ENCODE results near the gene TPMT.

TPMT gene

GRCh38 chr6:18189196-18189595 is 34.3 kb upstream of the TPMT start:
- Histone ChIP-seq H3K36me3 (ENCODE audit: insufficient read depth, low read length) (peaks cover 34% of the 10 kb centered on the region; the same call in 1 of the 2 replicates), H3K9me3 (ENCODE audit: low read length) (no peaks in the 10 kb centered on the region), H3F3A (ENCODE audit: insufficient read depth, low read length) (no peaks in the 10 kb centered on the region), H3K4me3 (ENCODE audit: low read depth, low read length, poor library complexity, severe bottlenecking) (no peak overlapping the region), H3K79me2 (ENCODE audit: insufficient read depth, low read length) (no peaks in the 10 kb centered on the region), H3K27ac (ENCODE audit: low read depth, low read length, poor library complexity, severe bottlenecking) (no peak overlapping the region), H3K27me3 (ENCODE audit: insufficient read depth, low read length) (no peaks in the 10 kb centered on the region), H3K4me1 (ENCODE audit: insufficient read depth, low read length, severe bottlenecking) (peaks cover 6% of the 10 kb centered on the region), H3K4me2 (ENCODE audit: low read length) (no peak overlapping the region), H3K9ac (ENCODE audit: low read length) (no peak overlapping the region), H4K20me1 (ENCODE audit: insufficient read depth, low read length) (no peaks in the 10 kb centered on the region), H3K9me2 (ENCODE audit: low read depth, low read length) (no peaks in the 10 kb centered on the region), H2AFZ (ENCODE audit: low read length) (no peak overlapping the region)
- no peak for TF ChIP-seq CTCF (IDR thresholded peaks at IDR 0.05; ENCODE audit: low read length)
- TF ChIP-seq EZH2 (IDR thresholded peaks at IDR 0.05; ENCODE audit: borderline replicate concordance, low read length) = no peak

GRCh38 chr6:18187701-18188100 is 32.8 kb upstream of the TPMT start:
- no peaks in the 10 kb centered on the region for H3K9me3 ChIP-seq (ENCODE audit: low read length)
- H2AFZ ChIP-seq (ENCODE audit: low read length) = no peak overlapping the region
- H3K4me2 ChIP-seq (ENCODE audit: low read length) = no peak overlapping the region
- H3K9ac ChIP-seq (ENCODE audit: low read length) = no peak overlapping the region
- no peaks in the 10 kb centered on the region for H3F3A ChIP-seq (ENCODE audit: insufficient read depth, low read length)
- no peaks in the 10 kb centered on the region for H4K20me1 ChIP-seq (ENCODE audit: insufficient read depth, low read length)
- no peaks in the 10 kb centered on the region for H3K27me3 ChIP-seq (ENCODE audit: insufficient read depth, low read length)
- H3K27ac ChIP-seq (ENCODE audit: low read depth, low read length, poor library complexity, severe bottlenecking) = no peak overlapping the region
- no peak overlapping the region for H3K4me3 ChIP-seq (ENCODE audit: low read depth, low read length, poor library complexity, severe bottlenecking)
- peaks cover 6% of the 10 kb centered on the region for H3K4me1 ChIP-seq (ENCODE audit: insufficient read depth, low read length, severe bottlenecking)
- H3K36me3 ChIP-seq (ENCODE audit: insufficient read depth, low read length) = peaks cover 34% of the 10 kb centered on the region; the same call in 1 of the 2 replicates
- TF ChIP-seq CTCF (IDR thresholded peaks at IDR 0.05; ENCODE audit: low read length) (no peak), EZH2 (IDR thresholded peaks at IDR 0.05; ENCODE audit: borderline replicate concordance, low read length) (no peak)
- no peaks in the 10 kb centered on the region for H3K79me2 ChIP-seq (ENCODE audit: insufficient read depth, low read length)
- H3K9me2 ChIP-seq (ENCODE audit: low read depth, low read length) = no peaks in the 10 kb centered on the region

GRCh38 chr6:18186540-18187250 is 31.8 kb upstream of the TPMT start:
- no peaks in the 10 kb centered on the region for H3F3A ChIP-seq (ENCODE audit: insufficient read depth, low read length)
- TF ChIP-seq EZH2 (IDR thresholded peaks at IDR 0.05; ENCODE audit: borderline replicate concordance, low read length) (no peak), CTCF (IDR thresholded peaks at IDR 0.05; ENCODE audit: low read length) (no peak)
- no peak overlapping the region for H3K4me2 ChIP-seq (ENCODE audit: low read length)
- no peak overlapping the region for H3K9ac ChIP-seq (ENCODE audit: low read length)
- H3K27ac ChIP-seq (ENCODE audit: low read depth, low read length, poor library complexity, severe bottlenecking) = no peak overlapping the region
- no peaks in the 10 kb centered on the region for H3K9me3 ChIP-seq (ENCODE audit: low read length)
- H3K79me2 ChIP-seq (ENCODE audit: insufficient read depth, low read length) = no peaks in the 10 kb centered on the region
- H3K9me2 ChIP-seq (ENCODE audit: low read depth, low read length) = no peaks in the 10 kb centered on the region
- H3K4me1 ChIP-seq (ENCODE audit: insufficient read depth, low read length, severe bottlenecking) = peaks cover 6% of the 10 kb centered on the region
- no peak overlapping the region for H2AFZ ChIP-seq (ENCODE audit: low read length)
- H3K36me3 ChIP-seq (ENCODE audit: insufficient read depth, low read length) = peaks cover 32% of the 10 kb centered on the region; the same call in 1 of the 2 replicates
- no peaks in the 10 kb centered on the region for H4K20me1 ChIP-seq (ENCODE audit: insufficient read depth, low read length)
- H3K4me3 ChIP-seq (ENCODE audit: low read depth, low read length, poor library complexity, severe bottlenecking) = no peak overlapping the region
- H3K27me3 ChIP-seq (ENCODE audit: insufficient read depth, low read length) = no peaks in the 10 kb centered on the region
